ENCODE measurements around the gene PCDHGA5.

- TF ChIP-seq, protein P1, sequence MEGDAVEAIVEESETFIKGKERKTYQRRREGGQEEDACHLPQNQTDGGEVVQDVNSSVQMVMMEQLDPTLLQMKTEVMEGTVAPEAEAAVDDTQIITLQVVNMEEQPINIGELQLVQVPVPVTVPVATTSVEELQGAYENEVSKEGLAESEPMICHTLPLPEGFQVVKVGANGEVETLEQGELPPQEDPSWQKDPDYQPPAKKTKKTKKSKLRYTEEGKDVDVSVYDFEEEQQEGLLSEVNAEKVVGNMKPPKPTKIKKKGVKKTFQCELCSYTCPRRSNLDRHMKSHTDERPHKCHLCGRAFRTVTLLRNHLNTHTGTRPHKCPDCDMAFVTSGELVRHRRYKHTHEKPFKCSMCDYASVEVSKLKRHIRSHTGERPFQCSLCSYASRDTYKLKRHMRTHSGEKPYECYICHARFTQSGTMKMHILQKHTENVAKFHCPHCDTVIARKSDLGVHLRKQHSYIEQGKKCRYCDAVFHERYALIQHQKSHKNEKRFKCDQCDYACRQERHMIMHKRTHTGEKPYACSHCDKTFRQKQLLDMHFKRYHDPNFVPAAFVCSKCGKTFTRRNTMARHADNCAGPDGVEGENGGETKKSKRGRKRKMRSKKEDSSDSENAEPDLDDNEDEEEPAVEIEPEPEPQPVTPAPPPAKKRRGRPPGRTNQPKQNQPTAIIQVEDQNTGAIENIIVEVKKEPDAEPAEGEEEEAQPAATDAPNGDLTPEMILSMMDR (IDR thresholded peaks at IDR 0.05), result no peak
- no peak for TF ChIP-seq POLR2AphosphoS5 (IDR thresholded peaks at IDR 0.05; ENCODE audit: insufficient read depth in 1 of 2, low read depth in 1 of 2)
Observed at GRCh38 chr5:141371572-141372475, 7.9 kb downstream of the PCDHGA5 start.

All from vagina (tissue), 2 donors.